Left cardiac atrium (tissue), 4 donors: ENCODE data around the gene PDE6A. TPM values are rescaled to one million over a fixed set of nuclear protein-coding genes. Genes with fewer than 3 reads are reported as not detected.
"Not testable (repeated sequence)": the region's sequence is repeated elsewhere in the genome, so short reads cannot be mapped to it uniquely, and the experiment has no call there.

ENCODE experiments used
- ATAC-seq, 2 donors: fragments of 200-7000 bp; cut with Tn5 transposase; one replicate each; pipeline ENCODE4 v1.9.1; 2020; ENCODE audit warnings: mild to moderate bottlenecking in 2 of 2, moderate library complexity in 2 of 2
- DNase-seq: peaks from one replicate; pipeline ENCODE4 v3.0.0-alpha.2; 2020
- intact Hi-C, 2 donors: fragments of 100-400 bp; cut with DNase I; formaldehyde crosslinking; loops; one replicate each; pipeline versions ENCODE4 v1.14.1 to v1.15.1; 2022 to 2023
- total RNA-seq, 2 donors: library from RNA; stranded (reverse); fragmentation: NEBNext Ultra II Directional; extraction: Animal tissue kit (Norgen Biotek cat#: 25700); gene quantifications; one replicate each; pipeline ENCODE4 v1.2.1, GENCODE V29; 2021
- donor health status: DM: no; HTN: yes; CAD: no.
- donor health status: DM: no; HTN: yes; CAD: no; lungs with severe emphysema.
- donor health status: DM: yes; HTN: yes; CAD: no.
- donor health status: Dilated cardiomyopathy.

PDE6A gene
- total RNA-seq, 2 donors from 2014 or later: 0.16 TPM; not detected in 1

GRCh38 chr5:149957855-149958254 is 13.3 kb upstream of the PDE6A start:
- intact Hi-C loops: no loop called here
- ATAC-seq: no peak
- no peak for DNase-seq

GRCh38 chr5:149956685-149957084 is 12.1 kb upstream of the PDE6A start:
- intact Hi-C loops: no loop called here
- ATAC-seq (no peak), DNase-seq (no peak)

- intact Hi-C loops: no loop called here
- ATAC-seq: no peak
- DNase-seq: no peak
Measured at GRCh38 chr5:149954798-149955197, 10.2 kb upstream of the PDE6A start.

GRCh38 chr5:149953436-149954121 is 9.0 kb upstream of the PDE6A start:
- DNase-seq (no peak), ATAC-seq (no peak)
- intact Hi-C loops: no loop called here

- intact Hi-C loops: no loop called here
- ATAC-seq (no peak), DNase-seq (no peak)
Measured at GRCh38 chr5:149951138-149951749, 6.7 kb upstream of the PDE6A start.

- intact Hi-C loops: no loop called here
- ATAC-seq (peak in 1 of 2 donors; percentile 50), DNase-seq (no peak)
Measured at GRCh38 chr5:149948993-149949392, 4.4 kb upstream of the PDE6A start.

- ATAC-seq: no peak
- intact Hi-C loops: no loop called here
- no peak for DNase-seq
Measured at GRCh38 chr5:149946118-149946517, 1.5 kb upstream of the PDE6A start.

GRCh38 chr5:149943177-149943949 is 1.2 kb downstream of the PDE6A start:
- ATAC-seq, DNase-seq, intact Hi-C loops: not testable (repeated sequence)

- ATAC-seq, DNase-seq, intact Hi-C loops: not testable (repeated sequence)
Measured at GRCh38 chr5:149942741-149943169, 1.8 kb downstream of the PDE6A start.

GRCh38 chr5:149942199-149942598 is 2.4 kb downstream of the PDE6A start:
- intact Hi-C loops: no loop called here
- no peak for ATAC-seq

GRCh38 chr5:149941795-149942194 is 2.8 kb downstream of the PDE6A start:
- ATAC-seq: no peak
- DNase-seq: no peak
- intact Hi-C loops: no loop called here

More at GRCh38 chr5:149942199-149942598, 2.4 kb downstream of the PDE6A start:
- DNase-seq: no peak

GRCh38 chr5:149940941-149941644 is 3.5 kb downstream of the PDE6A start:
- ATAC-seq: no peak
- intact Hi-C loops: no loop called here

GRCh38 chr5:149940077-149940574 is 4.5 kb downstream of the PDE6A start:
- ATAC-seq: peak in 1 of 2 donors; percentile 50
- no peak for DNase-seq
- intact Hi-C loops: no loop called here

More at GRCh38 chr5:149940941-149941644, 3.5 kb downstream of the PDE6A start:
- no peak for DNase-seq

GRCh38 chr5:149939546-149939945 is 5.0 kb downstream of the PDE6A start:
- ATAC-seq (no peak), DNase-seq (no peak)
- intact Hi-C loops: no loop called here

- intact Hi-C loops: no loop called here
- no peak for DNase-seq
- ATAC-seq: peak in 1 of 2 donors; percentile 18
Measured at GRCh38 chr5:149938791-149939358, 5.7 kb downstream of the PDE6A start.

- peak; percentile 74 for DNase-seq
- ATAC-seq: peak in 1 of 2 donors; percentile 70
- intact Hi-C loops: no loop called here
Measured at GRCh38 chr5:149938279-149938678, 6.3 kb downstream of the PDE6A start.

GRCh38 chr5:149937610-149938009 is 7.0 kb downstream of the PDE6A start:
- DNase-seq (no peak), ATAC-seq (peak in 1 of 2 donors; percentile 37)
- intact Hi-C loops: no loop called here

- intact Hi-C loops: no loop called here
- DNase-seq: no peak
- no peak for ATAC-seq
Measured at GRCh38 chr5:149936700-149937091, 7.9 kb downstream of the PDE6A start.
